ENCODE measurements around the gene CTDSPL.

The CTDSPL gene

GRCh38 chr3:37896827-37897226 is 35.1 kb downstream of the CTDSPL start:
- DNase-seq, result no peak

- no peak for DNase-seq
Observed at GRCh38 chr3:37897763-37898162, 36.1 kb downstream of the CTDSPL start.

GRCh38 chr3:37898424-37898823 is 36.7 kb downstream of the CTDSPL start:
- no peak for DNase-seq

- no peak for DNase-seq
Observed at GRCh38 chr3:37899101-37899707, 37.5 kb downstream of the CTDSPL start.

GRCh38 chr3:37899711-37900306 is 38.1 kb downstream of the CTDSPL start:
- DNase-seq, result no peak

- DNase-seq, result no peak
Observed at GRCh38 chr3:37901721-37902120, 40.0 kb downstream of the CTDSPL start.

GRCh38 chr3:37902674-37903073 is 41.0 kb downstream of the CTDSPL start:
- no peak for DNase-seq

GRCh38 chr3:37903320-37903719 is 41.6 kb downstream of the CTDSPL start:
- DNase-seq, result no peak

- DNase-seq, result no peak
Observed at GRCh38 chr3:37903734-37904133, 42.1 kb downstream of the CTDSPL start.

GRCh38 chr3:37904601-37905000 is 42.9 kb downstream of the CTDSPL start:
- DNase-seq, result no peak

GRCh38 chr3:37905346-37905745 is 43.7 kb downstream of the CTDSPL start:
- no peak for DNase-seq

GRCh38 chr3:37905987-37906674 is 44.5 kb downstream of the CTDSPL start:
- DNase-seq, result no peak

- no peak for DNase-seq
Observed at GRCh38 chr3:37906734-37907282, 45.1 kb downstream of the CTDSPL start.

GRCh38 chr3:37907371-37907770 is 45.7 kb downstream of the CTDSPL start:
- DNase-seq, result no peak

- DNase-seq, result no peak
Observed at GRCh38 chr3:37907906-37908305, 46.2 kb downstream of the CTDSPL start.

- DNase-seq, result no peak
Observed at GRCh38 chr3:37909067-37909911, 47.6 kb downstream of the CTDSPL start.

GRCh38 chr3:37910671-37911400 is 49.2 kb downstream of the CTDSPL start:
- DNase-seq, result no peak

- DNase-seq, result no peak
Observed at GRCh38 chr3:37912052-37912733, 50.5 kb downstream of the CTDSPL start.

GRCh38 chr3:37913522-37913921 is 51.8 kb downstream of the CTDSPL start:
- no peak for DNase-seq

GRCh38 chr3:37916685-37917084 is 55.0 kb downstream of the CTDSPL start:
- no peak for DNase-seq

- no peak for DNase-seq
Observed at GRCh38 chr3:37918627-37919026, 56.9 kb downstream of the CTDSPL start.

GRCh38 chr3:37920156-37920699 is 58.5 kb downstream of the CTDSPL start:
- no peak for DNase-seq
